Hematopoietic multipotent progenitor cell treated with erythropoietin and hydrocortisone succinate and interleukin-3 and kit ligand, for 8 days (in vitro differentiated cells): Measurements from ENCODE around the gene AOX1.
"Not testable (repeated sequence)": the region's sequence is repeated elsewhere in the genome, so short reads cannot be mapped to it uniquely, and the experiment has no call there.

Source experiments
- DNase-seq: peaks from one replicate; pipeline ENCODE4 v3.0.0-alpha.2; 2015

The AOX1 gene

DNA sequence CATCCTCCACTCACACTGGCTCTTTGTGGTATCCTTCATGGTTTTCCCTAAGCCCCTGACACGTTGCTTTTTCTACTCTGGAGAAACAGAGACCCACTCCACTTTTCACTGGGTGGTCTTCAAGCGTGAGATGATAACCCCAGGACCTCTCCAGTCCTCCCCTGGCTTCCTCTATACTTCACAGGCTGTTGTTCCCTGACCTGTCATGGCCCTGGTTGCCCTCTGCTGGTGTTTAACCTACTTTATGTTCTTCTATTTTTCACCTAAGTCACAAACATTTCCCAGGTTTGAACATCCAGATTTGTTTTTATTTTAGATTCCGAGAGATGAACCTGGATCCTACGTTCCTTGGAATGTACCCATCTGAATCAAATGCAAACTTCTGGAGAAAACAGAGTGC lies 84.5 kb downstream of the AOX1 start:
- no peak for DNase-seq

GRCh38 chr2:200670751-200671150 lies 84.9 kb downstream of the AOX1 start:
- no peak for DNase-seq

GRCh38 chr2:200673191-200673590 lies 87.4 kb downstream of the AOX1 start:
- no peak for DNase-seq

- DNase-seq: no peak
Observed at GRCh38 chr2:200674837-200675236, 89.0 kb downstream of the AOX1 start.

GRCh38 chr2:200677171-200677570 lies 91.4 kb downstream of the AOX1 start:
- no peak for DNase-seq

DNA sequence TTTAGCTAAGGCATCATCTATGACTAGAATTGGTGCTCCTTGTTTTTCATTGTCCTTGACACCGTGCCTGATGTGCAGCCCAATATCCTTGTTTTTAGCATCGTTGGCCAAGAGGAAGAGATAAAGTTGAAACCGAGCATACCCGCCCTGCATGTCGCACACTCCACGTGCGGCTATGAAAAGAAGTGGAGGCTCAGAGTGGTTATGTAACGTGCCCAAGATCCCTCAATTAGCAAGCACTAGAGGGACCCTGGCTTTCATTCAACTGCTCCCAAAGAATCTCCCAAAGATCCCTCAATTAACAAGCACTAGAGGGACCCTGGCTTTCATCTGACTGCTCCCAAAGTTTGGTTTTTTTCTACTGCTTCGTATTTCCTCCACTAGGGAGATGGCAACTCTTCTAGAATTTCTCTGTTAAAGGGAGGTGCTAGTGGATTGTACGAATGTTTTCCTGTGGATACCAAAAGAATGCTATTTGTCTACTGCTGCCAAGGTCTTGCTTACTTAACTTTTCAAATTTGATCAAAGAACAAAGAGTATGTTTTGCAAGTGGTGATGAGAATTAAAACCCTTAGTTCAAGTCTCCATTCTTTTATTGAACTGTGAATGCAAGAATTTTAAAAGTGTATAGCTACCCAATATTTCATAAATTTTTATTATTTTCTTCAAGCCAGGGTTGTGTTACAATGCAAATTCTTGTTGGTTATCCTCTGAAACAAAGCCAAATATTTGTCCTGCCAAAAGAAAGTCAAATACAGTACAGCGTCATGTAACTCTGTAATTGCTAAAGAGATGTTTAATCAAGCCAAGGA lies 92.1 kb downstream of the AOX1 start:
- no peak for DNase-seq

GRCh38 chr2:200679127-200679526 lies 93.3 kb downstream of the AOX1 start:
- no peak for DNase-seq

DNA sequence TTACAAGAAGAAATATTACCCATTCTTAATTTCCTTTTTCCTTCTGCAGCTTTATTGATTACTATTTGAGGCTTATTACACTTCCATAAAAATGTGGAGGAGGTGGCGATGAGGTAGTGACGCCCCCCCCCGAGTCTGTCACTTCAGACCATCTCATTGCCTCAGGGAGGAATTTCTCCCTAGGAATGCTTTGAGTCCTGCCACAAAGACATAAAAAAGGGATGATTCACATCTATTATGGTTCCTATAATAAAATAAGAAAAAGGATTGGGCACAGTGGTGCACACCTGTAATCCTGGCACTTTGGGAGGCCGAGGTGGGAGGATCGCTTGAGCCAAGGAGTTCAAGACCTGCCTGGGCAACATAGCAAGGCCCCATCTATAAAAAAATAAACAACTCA lies 93.7 kb downstream of the AOX1 start:
- no peak for DNase-seq

DNA sequence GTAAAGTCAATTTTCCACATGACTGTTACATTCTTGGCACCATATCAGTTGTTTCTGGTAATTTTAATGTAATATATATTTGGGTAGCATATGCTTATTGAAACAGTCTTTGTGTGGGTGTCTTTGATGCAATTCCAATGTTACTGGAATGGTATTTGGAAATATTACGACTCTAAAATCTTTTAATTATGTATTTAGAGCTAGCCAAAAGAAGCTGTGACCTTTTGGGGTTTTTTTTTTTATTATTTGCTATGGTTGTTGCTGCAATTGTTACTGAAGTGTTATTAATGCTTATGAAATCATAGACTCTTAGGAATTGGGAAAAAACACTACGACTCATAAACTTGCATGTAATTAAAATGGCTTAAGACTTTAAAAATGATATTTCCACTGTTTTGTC lies 95.9 kb downstream of the AOX1 start:
- DNase-seq: no peak

- not testable (repeated sequence) for DNase-seq
Observed at GRCh38 chr2:200682407-200682806, 96.6 kb downstream of the AOX1 start.

- DNase-seq: no peak
Observed at GRCh38 chr2:200687922-200688920, 102.4 kb downstream of the AOX1 start.

- no peak for DNase-seq
Observed at GRCh38 chr2:200689115-200689514, 103.3 kb downstream of the AOX1 start.

DNA sequence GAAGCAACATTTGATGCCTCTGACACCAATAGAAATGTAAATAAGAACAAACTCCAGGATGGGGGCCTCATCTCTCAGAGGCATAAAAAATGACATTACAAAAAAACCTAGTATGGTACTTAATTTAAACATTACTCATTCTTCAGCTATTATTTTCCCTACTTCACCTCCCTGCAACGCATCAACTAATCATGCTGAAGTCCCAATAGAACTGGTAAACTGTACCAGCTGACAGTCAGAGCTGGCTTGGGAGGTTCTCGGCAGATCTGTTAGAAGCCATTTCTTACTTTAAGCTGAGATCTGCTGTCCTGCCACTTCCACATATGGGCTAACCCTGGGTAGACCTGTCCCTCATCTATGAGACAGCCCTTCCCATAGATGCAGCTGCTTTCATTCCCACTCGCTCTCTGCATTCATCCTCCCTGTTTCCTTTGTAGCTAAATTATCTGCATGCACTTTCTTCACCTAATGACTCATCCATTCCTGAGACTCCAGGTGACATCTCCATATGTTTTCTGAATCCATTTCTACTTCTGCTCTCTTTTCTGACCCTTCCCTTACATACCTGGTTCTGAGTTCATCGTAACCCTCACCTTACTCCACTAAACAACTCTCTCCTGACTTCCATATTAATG lies 108.1 kb downstream of the AOX1 start:
- DNase-seq: no peak

DNA sequence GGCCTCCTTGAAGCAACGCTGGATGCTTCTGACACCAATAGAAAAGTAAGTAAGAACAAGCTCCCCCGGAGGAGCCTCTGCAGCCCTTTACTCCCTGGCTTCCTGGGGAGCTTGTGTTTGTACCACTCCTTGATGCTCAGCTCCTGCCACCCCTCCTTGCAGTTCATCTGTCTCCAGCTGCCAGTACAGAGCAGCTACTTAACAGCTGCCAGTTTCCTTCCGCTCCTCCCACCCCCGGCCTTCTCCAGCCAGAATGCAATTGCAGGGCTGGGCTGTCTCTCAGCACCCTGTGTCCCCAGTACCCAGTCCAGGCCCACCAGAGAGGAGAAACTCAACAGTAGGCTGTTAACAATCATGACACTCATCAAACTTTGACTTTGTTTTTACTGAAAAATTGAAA lies 109.4 kb downstream of the AOX1 start:
- DNase-seq: peak; percentile 8

GRCh38 chr2:200695601-200696000 lies 109.8 kb downstream of the AOX1 start:
- DNase-seq: peak; percentile 9

GRCh38 chr2:200698217-200698616 lies 112.4 kb downstream of the AOX1 start:
- no peak for DNase-seq

GRCh38 chr2:200699310-200699709 lies 113.5 kb downstream of the AOX1 start:
- no peak for DNase-seq

DNA sequence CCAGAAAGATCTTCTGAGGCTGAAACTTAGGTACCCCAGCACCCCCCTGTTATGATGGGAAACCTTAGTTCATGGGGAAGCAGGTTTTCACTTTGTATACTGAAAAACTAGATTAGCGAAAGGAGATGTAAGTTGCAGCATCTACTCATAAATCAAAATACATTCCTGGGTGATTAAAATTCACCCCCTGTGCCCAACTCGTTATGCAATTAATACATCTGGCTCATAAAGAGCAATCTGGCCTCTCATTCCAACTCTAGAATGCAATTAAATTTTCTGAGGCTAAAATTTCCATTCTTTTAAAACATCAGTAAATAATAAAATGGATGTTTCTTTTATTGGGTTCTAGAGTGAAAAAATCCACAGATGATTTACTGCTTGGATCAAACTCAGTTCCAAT lies 115.0 kb downstream of the AOX1 start:
- no peak for DNase-seq

- no peak for DNase-seq
Observed at GRCh38 chr2:200702044-200702443, 116.2 kb downstream of the AOX1 start.

DNA sequence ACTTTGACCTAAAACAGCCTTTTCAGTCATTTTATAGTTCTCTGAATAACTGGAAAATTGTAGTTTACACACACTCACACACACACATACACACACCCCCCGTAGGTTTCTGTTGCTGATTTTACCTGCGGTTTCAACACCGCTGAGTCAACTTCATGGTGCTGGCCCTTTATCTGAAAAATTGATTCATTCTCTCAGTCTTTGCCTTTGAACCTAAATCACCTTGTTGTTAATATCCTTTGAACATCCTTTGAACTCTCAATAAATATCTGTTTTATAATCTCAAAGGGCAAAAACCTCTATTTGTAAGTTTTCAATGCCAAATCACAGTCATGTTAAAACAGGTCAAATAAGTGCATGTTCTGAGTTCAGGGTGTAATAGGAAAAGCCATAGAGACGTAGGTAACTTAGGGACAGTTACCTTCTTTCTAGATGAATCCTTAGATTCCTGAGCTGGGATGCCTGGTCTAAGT lies 116.9 kb downstream of the AOX1 start:
- DNase-seq: no peak

DNA sequence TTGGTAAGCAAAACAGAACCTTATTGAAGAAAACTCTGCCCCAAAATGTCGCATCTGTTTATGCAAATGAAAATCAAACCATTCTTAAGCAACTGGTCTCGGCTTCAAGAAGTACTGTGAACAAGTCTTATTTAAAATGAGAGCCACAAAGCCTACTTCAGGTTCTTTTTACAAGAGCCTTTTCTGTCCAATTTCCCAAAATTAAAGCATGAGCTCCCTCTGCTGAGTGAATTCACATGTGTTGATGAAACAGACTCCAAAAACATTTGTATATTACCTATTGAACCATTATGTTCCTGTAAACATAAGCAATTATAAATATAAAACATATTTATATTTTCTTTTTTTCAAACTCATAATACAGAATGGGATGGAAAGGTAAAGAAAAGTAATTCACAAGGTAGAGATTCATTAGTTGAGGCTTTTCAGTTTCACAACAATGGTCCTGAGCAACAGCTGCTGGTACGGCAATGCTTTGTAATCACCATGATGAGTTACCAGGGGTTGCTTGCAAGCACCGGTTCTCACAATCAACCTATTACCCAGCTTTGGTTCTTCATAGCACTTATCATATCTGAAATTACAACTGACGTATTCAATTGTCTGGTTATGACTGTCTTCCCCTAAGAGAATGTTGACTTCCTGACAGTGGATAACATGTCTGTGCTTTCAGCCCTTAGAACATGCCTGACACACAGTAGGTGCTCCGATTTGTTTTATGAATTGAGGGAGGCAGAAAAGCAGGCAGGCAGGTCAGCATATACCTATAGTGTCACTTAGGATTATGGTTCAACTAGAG lies 117.5 kb downstream of the AOX1 start:
- peak; percentile 68 for DNase-seq

DNA sequence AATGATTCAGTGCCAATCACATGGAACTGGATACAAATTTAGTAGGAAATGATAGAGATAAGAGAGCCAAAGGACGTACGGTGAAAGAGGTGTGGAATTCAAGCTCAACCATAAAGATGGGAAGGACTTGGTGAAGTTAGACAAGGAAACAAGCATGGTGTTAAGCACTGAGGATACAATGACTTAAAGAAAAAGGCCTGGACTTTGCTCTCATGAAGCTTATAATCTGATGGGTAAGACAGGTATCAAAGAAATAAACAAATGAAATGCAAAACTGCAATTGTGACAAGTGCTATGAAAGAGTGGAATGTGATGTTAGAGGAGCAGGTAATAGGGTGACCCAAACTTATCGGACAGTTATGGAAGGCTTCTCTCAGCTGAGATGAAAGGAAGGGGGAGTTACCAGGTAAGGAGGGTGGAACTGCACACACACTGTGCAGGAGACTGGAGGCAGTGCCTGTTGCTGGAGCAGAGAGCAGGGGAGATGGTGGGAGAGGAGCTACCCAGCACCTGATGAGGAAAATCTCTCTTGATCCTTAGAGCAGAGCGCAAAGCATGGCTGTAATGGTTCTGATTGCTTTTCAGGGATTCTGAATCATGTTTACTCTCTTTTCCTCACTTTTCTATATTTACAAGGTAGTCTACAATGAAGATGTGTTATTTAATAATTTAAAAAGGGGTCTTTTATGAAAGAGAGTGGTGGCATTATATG lies 118.3 kb downstream of the AOX1 start:
- no peak for DNase-seq
